ENCODE data around the gene PKIB. TPM values are rescaled to one million over a fixed set of nuclear protein-coding genes. Genes with fewer than 3 reads are reported as not detected.

Gene PKIB
- total and polyA plus RNA-seq, 8 donors = 1.2 to 2.7 (median 2.2) TPM

- no peak for DNase-seq
- Histone ChIP-seq H3K4me1 (no peaks in the 10 kb centered on the region), H3K36me3 (no peaks in the 10 kb centered on the region), H3K4me3 (no peak overlapping the region), H3K9me3 (no peaks in the 10 kb centered on the region), H3K27me3 (no peaks in the 10 kb centered on the region), H3K27ac (no peak overlapping the region)
- TF ChIP-seq CTCF (IDR thresholded peaks at IDR 0.05) = no peak
- no peak for ATAC-seq
- intact Hi-C loops (cut with DNase I) = no loop called here
These were observed 56.2 kb downstream of the PKIB start for GRCh38 chr6:122666418-122666817.

DNA sequence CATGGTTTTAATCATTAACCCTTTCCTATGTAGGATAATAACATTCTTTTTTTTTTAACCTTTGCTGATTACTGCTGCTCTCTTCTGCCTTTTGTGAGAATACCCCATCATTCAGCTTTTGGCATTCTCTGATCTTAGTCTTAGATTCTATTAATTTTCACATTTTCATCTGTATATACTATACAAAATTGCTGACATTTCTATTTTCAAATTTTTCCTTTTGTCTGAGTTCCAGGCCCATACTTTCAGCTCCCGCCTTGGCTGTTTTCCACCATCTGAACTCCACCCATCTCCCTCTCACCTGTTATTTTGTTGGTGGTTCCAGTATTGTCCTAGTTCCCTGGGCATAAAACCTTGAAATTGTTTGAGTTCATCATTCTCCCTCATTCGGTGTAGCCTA is 59.2 kb downstream of the PKIB start:
- no peaks in the 10 kb centered on the region for H3K27me3 ChIP-seq
- intact Hi-C loops (cut with DNase I) = no loop called here
- H3K36me3 ChIP-seq = no peaks in the 10 kb centered on the region
- H3K4me1 ChIP-seq = no peaks in the 10 kb centered on the region
- no peak for TF ChIP-seq CTCF (IDR thresholded peaks at IDR 0.05)
- H3K4me3 ChIP-seq = no peak overlapping the region
- ATAC-seq (no peak), DNase-seq (no peak)
- H3K27ac ChIP-seq = no peak overlapping the region
- H3K9me3 ChIP-seq = no peaks in the 10 kb centered on the region

- Histone ChIP-seq H3K9me3 (no peaks in the 10 kb centered on the region), H3K27me3 (no peaks in the 10 kb centered on the region), H3K4me3 (no peak overlapping the region), H3K4me1 (no peaks in the 10 kb centered on the region), H3K36me3 (no peaks in the 10 kb centered on the region), H3K27ac (no peak overlapping the region)
- intact Hi-C loops (cut with DNase I) = no loop called here
- no peak for DNase-seq
- TF ChIP-seq CTCF (IDR thresholded peaks at IDR 0.05) = no peak
- no peak for ATAC-seq
These were observed 59.7 kb downstream of the PKIB start for GRCh38 chr6:122669868-122670267.

GRCh38 chr6:122671251-122671650 is 61.0 kb downstream of the PKIB start:
- Histone ChIP-seq H3K36me3 (no peaks in the 10 kb centered on the region), H3K27ac (no peak overlapping the region), H3K9me3 (no peaks in the 10 kb centered on the region), H3K27me3 (no peaks in the 10 kb centered on the region), H3K4me1 (no peaks in the 10 kb centered on the region), H3K4me3 (no peak overlapping the region)
- no peak for TF ChIP-seq CTCF (IDR thresholded peaks at IDR 0.05)
- ATAC-seq (no peak), DNase-seq (no peak)
- intact Hi-C loops (cut with DNase I) = no loop called here

DNA sequence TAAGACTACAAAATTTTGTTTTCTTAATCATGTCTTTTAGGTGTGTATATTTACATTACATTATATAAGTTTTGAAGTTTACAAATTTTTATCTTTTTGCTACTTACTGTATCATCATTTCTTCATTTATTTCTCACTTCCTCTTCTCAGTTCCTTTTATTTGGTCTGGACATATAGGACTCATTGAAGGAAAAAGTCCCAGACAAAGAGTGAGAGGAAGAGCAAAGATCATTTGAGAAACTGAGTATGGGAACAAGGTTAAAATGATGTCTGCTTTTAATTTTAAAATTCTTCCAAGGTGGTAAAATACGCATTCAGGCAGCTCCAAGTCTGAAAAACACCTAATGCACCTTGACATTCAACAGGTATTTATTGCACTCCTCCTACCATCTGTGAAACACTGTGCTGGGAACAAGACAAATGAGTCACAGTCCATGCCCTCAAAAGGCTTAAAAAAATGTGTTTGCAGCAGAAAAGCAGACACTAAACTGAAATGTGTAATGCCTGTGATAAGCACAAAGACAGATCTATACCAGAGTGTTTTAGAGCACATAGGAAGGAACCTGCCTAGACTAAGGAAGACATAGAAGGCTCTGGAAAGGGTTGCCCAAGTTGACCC is 63.2 kb downstream of the PKIB start:
- Histone ChIP-seq H3K4me3 (no peak overlapping the region), H3K27ac (no peak overlapping the region), H3K27me3 (no peaks in the 10 kb centered on the region), H3K4me1 (no peaks in the 10 kb centered on the region), H3K36me3 (no peaks in the 10 kb centered on the region), H3K9me3 (no peaks in the 10 kb centered on the region)
- intact Hi-C loops (cut with DNase I) = no loop called here
- ATAC-seq (no peak), DNase-seq (no peak)
- no peak for TF ChIP-seq CTCF (IDR thresholded peaks at IDR 0.05)

Data from left lung (tissue), 10 donors.